Frontal cortex (tissue), 4 donors: ENCODE data around the gene EIF4B. TPM values are rescaled to one million over a fixed set of nuclear protein-coding genes. Genes with fewer than 3 reads are reported as not detected.
A peak's percentile ranks its signal among the peaks of the same experiment; 100 is the strongest.

Experiments used
- DNase-seq, 2 donors: peaks; one replicate each; pipeline ENCODE4 v3.0.0; 2012; ENCODE audit warnings: low spot score in 2 of 2
- FAIRE-seq: peaks from 2 replicates; lab custom pipeline; 2012; peaks lifted over from hg19 to GRCh38; lab: Jason Lieb, UNC
- total RNA-seq: library from RNA; depleted of rRNA; stranded (reverse); fragments of >200 nt; gene quantifications from one replicate; pipeline ENCODE4 v1.2.3, GENCODE V29; 2014
- donor health status: control.
- donor health status: control.
- donor health status: control.

Gene EIF4B
- total RNA-seq, 1 donor from 2014 or later = 1,330 TPM

DNA sequence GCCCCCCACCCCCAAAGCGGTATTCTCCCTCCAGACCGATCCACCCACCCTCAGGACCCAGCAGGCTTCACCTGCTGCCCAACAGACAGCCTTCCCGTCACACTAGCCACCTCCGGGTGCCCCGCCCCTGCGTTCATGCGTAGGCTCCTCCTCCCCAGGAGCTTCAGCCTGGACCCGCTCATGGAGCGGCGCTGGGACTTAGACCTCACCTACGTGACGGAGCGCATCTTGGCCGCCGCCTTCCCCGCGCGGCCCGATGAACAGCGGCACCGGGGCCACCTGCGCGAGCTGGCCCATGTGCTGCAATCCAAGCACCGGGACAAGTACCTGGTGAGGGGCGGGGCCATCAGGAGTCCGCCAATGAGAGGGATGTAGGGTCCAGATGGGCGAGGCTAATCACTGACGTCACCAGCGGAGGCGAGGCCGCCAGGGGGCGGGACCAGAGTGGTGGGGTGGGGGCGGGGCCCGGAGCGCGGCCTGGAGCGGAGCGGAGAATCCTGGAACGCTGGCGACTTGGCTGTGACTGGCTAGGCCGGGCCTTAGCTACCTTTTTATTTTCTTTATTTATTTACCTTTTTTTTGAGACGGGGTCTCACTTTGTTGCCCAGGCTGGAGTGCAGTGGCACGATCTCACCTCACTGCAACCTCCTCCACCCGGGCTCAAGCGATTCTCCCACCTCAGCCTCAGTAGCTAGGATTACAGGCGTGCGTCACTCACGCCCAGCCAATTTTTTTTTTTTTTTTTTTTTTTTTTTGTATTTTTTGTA, 48.0 kb downstream of the EIF4B start:
- no peak for FAIRE-seq

DNA sequence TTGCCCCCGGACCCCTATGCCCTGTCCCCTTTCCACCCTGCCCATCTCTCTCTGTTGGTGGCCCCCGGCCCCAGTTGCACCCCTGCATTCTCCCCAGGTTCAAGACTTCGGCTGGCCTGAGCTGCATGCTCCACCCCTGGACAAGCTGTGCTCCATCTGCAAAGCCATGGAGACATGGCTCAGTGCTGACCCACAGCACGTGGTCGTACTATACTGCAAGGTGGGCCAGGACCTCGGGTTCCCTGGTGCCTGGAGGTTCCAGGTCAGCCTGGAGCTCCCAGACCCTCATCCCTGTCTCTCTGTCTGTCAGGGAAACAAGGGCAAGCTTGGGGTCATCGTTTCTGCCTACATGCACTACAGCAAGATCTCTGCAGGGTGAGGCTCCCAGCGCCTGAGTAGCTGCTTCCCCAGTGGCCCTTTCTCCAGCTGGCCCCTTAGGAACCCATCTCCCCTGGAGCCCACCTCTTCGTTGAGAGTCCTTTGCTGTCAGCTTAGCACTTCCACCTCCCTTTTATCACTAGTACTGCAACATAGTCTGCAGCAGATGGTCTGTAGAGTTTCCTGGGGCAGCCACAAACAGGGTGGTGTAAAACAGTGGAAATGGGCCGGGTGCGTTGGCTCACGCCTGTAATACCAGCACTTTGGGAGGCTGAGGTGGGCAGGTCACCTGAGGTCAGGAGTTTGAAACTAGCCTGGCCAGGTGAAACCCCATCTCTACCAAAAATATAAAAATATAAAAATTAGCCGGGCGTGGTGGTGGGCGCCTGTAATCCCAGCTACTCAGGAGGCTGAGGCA, 49.4 kb downstream of the EIF4B start:
- DNase-seq (no peak), FAIRE-seq (no peak)

More for the DNA sequence above, 48.0 kb downstream of the EIF4B start:
- DNase-seq = peak; percentile 87 to 88

DNA sequence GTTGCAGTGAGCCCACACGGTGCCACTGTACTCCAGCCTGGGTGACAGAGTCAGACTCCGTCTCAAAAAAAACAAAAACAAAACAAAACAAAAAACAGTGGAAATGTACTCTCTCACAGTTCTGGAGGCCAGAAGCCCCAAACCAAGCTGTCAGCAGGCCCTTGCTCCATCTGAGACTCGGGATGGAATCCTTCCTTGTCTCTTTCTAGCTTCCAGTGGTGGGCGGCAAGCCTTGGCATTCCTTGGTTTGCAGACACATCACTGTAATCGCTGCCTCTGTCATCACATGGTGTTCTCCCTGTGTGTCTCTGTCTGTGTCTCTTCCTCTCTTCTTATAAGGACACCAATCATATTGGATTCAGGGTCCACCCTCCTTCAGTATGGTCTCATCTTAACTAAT, 50.0 kb downstream of the EIF4B start:
- DNase-seq (no peak), FAIRE-seq (no peak)

DNA sequence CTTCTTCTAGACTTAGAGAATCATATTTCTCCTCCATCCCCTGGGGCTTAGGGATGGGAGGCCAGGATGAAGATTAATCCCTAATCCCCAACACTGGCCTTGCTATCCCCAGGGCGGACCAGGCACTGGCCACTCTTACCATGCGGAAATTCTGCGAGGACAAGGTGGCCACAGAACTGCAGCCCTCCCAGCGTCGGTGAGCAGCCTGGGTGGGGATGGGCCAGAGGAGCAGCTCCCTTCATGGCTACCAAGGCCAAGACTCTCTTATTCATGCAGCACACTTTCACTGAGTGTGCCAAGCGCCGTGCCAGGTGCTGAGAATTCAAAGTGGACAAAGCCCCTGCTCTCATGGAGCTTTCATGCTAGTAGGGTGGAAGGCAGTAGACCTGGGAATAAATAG, 50.6 kb downstream of the EIF4B start:
- no peak for FAIRE-seq
- no peak for DNase-seq

DNA sequence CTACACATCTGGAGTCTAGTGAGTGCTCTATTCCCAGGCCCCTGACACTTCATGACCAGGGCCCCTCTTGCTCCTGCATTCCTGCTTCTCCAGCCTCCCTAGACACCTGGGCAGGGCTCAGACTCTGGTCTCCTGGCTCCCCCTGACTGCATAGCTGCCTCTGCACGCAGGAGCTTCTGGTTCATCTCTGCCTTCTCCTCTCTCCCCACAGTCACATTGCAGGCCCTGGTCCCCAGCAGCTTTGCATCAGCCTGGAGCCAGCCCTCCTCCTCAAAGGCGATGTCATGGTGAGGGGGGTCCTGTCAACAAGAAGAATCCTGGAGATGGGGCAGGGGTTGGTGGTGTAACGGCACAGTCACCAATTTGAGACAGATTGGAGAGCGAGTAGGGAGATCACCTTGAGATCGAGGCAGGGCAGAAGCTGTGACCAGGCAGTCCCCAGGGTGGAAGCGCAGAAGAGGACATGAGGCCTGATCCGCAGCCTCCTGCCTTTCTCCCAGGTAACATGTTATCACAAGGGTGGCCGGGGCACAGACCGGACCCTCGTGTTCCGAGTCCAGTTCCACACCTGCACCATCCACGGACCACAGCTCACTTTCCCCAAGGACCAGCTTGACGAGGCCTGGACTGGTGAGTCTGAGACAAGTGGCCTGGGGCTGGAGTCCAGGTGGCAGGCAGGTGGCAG, 51.7 kb downstream of the EIF4B start:
- DNase-seq = no peak
- no peak for FAIRE-seq

DNA sequence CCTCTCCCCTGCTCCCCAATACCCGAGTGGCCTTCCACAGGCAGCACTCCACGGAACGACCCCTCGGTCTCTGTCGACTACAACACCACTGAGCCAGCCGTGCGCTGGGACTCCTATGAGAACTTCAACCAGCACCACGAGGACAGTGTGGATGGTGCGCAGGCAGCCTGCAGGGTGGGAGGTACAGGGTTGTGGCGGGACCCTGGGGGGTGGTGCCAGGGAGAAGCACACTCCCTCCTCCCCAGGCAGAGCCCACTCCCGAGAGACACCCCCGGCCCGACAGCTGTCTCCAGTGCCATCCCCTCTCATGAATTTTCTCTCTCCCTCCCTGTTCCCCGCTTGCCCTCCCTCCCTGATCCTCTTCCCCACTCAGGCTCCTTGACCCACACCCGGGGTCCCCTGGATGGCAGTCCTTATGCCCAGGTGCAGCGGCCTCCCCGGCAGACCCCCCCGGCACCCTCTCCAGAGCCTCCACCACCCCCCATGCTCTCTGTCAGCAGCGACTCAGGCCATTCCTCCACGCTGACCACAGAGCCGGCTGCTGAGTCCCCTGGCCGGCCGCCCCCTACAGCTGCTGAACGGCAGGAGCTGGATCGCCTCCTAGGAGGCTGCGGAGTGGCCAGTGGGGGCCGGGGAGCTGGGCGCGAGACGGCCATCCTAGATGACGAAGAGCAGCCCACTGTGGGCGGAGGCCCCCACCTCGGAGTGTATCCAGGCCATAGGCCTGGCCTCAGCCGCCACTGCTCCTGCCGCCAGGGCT, 52.6 kb downstream of the EIF4B start:
- DNase-seq (no peak), FAIRE-seq (no peak)

DNA sequence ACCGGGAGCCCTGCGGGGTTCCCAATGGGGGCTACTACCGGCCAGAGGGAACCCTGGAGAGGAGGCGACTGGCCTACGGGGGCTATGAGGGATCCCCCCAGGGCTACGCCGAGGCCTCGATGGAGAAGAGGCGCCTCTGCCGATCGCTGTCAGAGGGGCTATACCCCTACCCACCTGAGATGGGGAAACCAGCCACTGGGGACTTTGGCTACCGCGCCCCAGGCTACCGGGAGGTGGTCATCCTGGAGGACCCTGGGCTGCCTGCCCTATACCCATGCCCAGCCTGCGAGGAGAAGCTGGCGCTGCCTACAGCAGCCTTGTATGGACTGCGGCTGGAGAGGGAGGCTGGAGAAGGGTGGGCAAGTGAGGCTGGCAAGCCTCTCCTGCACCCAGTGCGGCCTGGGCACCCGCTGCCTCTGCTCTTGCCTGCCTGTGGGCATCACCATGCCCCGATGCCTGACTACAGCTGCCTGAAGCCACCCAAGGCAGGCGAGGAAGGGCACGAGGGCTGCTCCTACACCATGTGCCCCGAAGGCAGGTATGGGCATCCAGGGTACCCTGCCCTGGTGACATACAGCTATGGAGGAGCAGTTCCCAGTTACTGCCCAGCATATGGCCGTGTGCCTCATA, 53.3 kb downstream of the EIF4B start:
- no peak for FAIRE-seq
- no peak for DNase-seq

DNA sequence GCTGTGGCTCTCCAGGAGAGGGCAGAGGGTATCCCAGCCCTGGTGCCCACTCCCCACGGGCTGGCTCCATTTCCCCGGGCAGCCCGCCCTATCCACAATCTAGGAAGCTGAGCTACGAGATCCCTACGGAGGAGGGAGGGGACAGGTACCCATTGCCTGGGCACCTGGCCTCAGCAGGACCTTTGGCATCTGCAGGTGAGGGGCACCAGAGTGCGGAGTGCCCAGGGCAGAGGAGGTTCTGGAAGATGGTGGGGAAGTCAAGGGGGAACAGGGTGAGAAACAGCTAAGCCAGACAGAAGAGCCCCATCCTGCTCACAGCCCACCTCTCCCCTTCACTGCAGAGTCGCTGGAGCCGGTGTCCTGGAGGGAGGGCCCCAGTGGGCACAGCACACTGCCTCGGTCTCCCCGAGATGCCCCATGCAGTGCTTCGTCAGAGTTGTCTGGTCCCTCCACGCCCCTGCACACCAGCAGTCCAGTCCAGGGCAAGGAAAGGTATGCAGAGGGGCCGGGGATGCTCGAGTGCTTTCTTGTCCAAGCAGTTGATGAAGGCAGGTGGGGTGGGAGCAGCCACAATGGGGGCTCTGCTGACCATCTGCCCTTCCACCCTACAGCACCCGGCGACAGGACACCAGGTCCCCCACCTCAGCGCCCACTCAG, 53.9 kb downstream of the EIF4B start:
- FAIRE-seq (no peak), DNase-seq (no peak)

DNA sequence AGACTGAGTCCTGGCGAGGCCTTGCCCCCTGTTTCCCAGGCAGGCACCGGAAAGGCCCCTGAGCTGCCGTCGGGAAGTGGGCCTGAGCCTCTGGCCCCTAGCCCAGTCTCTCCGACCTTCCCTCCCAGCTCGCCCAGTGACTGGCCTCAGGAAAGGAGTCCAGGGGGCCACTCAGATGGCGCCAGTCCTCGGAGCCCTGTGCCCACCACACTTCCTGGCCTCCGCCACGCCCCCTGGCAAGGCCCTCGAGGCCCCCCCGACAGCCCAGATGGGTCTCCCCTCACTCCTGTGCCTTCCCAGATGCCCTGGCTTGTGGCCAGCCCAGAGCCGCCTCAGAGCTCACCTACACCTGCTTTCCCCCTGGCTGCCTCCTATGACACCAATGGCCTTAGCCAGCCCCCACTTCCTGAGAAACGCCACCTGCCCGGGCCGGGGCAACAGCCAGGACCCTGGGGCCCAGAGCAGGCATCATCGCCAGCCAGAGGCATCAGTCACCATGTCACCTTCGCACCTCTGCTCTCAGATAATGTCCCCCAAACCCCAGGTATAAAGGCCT, 54.5 kb downstream of the EIF4B start:
- no peak for DNase-seq
- no peak for FAIRE-seq

DNA sequence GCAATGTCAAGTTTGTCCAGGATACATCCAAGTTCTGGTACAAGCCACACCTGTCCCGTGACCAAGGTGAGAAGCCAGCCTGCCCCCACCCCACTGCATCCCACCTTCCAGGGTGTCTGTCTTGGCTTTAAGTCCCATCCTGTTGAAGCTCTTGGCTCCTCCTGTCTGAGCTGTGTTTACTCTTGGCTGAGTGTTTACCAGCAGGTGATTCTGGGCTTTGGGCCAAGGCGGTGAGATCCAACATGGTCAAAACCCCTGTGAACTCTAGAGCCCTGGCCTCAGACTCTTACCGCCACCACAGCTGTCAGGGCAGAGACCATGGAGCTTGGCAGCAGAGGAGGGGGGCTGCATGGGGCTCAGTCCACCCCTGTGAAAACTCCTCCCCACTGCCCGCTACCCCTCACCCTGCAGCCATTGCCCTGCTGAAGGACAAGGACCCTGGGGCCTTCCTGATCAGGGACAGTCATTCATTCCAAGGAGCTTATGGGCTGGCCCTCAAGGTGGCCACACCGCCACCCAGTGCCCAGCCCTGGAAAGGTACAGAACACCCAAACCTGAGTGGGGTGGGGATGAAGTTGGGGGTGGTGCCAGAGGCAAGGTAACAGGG, 55.3 kb downstream of the EIF4B start:
- FAIRE-seq = no peak
- no peak for DNase-seq

DNA sequence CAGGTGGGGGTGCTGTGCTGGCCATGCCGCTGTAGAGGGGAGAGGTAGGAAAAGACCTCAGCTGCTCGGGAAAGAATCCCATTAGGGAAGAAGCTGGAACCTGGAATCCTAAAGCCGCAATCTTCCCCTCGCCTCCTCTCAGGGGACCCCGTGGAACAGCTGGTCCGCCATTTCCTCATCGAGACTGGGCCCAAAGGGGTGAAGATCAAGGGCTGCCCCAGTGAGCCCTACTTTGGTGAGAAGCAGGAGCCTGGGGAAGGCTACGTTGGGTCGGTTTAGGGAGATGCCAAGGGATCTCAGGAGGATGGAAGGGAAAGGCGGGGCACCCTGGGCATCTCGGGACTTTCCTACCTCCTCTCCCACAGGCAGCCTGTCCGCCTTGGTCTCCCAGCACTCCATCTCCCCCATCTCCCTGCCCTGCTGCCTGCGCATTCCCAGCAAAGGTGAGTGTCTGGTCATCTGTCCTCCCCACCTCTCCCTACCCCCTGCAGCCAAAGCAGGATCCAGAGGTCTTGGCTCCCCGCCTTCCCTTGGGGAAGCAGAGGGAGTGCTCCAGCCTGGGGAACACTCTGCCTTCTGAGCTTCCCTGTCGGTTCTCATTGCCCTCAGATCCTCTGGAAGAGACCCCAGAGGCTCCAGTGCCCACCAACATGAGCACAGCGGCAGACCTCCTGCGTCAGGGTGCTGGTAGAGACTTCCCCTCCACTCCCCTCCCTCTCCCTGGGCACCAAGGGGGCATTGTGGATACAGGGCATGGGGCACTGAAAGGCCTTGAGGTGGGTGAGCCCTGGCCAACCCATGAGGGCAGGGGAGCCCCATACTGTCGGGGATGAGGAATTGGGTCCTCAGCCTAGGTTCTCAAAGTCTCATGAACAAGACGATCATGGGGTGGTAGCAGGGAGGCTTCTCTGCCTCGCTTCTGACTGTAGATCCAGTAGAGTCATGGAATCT, 56.0 kb downstream of the EIF4B start:
- DNase-seq (no peak), FAIRE-seq (no peak)

DNA sequence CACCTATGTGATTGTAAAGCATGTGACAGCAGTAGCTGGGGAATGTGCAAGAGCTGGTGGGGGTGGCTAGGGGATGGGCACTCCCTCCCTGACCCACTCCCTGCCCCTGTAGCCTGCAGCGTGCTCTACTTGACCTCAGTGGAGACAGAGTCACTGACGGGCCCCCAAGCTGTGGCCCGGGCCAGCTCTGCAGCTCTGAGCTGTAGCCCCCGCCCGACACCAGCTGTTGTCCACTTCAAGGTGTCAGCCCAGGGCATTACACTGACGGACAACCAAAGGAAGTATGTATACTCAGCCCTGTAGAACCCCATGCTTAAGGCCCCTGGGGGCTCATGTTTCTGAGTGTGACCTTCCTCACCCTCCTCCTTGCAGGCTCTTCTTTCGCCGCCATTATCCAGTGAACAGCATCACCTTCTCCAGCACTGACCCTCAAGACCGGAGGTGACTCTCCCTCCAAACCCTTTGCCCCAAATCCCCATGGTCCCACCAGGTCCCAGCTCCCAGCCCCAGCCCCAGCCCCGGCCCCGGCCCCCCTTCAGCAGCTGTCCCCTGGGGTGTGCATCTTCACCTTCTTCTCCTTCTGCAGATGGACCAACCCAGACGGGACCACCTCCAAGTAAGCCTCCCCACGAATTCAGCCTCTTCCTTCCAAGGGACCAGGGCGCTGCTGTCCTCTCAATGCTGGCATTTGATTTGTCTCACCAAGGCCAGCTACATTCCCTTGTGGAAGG, 56.9 kb downstream of the EIF4B start:
- FAIRE-seq (no peak), DNase-seq (no peak)

DNA sequence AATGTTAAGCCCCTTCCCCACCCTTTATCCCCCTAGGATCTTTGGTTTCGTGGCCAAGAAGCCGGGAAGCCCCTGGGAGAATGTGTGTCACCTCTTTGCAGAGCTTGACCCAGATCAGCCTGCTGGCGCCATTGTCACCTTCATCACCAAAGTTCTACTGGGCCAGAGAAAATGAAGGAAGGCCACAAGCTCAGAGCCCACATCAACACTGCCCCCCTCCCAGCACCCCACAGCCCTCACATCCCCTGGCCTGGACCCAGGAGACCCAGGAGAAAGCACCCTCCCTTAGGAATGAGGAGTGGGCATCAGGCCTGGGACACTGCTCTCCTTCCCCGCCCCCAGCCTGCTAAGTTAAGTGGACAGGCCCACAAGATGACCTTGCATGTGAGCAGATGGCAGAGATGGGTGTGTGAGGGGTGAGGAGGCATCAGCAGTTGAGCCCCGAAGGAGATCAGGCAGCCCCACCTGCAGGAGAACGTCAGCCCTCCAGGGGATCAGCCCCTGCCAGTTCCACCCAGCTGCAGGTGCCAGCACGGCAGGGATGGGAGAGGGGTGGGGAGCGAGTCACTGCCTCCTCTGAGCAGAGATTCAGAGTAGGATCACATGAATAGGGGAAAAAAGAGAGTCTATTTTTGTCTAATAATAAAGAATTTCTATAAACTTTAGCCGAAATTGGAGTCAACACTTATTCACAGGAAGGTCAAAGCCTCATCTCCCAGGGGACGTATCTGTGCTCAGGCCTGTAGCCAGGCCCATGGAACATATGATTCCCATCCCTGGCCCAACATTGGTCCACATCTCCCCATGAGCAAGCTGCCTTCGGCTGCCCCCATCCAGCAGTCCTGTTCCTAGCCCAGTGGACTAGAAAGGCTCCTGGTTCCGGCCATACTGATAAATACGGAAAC, 57.7 kb downstream of the EIF4B start:
- FAIRE-seq = no peak
- no peak for DNase-seq

DNA sequence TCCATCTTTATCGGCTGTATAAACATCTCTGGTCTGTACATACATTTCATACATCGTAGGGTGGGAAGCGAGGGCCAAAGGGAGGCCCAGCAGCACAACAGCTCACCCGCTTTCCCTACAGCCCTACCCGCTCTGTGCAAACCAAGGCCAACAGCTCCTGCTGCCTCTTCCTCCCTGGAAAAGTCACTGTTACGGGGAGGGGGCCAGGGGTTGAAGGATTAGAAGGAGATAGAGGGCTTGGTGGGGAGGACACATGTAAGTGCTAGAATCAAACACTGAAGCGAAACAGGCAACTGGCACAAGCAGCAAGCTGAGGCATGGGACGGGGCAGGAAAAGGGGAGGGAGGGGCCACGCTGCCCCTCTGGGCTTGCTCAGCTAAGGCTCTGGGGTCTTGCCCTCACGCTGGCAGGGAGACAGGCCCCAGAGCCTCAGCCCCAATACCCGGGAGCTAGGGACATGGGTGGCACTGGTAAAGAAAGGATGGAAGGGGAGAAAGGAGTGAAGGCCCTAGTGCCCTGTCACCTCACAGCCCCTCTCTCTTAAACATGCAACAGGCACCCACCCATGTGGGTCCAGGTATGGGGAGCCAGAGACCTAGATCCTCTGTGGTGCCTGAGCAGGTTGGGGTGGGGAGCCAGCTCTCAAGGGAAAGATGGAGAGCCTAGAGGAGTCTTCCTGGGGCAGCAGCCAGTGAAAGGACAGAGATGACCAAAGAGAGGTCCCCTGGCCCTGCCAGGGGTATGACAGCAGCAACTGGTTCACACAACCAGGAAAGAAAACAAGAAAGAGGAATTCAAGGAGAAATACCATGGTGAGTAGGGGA, 58.6 kb downstream of the EIF4B start:
- FAIRE-seq = no peak
- DNase-seq = no peak

DNA sequence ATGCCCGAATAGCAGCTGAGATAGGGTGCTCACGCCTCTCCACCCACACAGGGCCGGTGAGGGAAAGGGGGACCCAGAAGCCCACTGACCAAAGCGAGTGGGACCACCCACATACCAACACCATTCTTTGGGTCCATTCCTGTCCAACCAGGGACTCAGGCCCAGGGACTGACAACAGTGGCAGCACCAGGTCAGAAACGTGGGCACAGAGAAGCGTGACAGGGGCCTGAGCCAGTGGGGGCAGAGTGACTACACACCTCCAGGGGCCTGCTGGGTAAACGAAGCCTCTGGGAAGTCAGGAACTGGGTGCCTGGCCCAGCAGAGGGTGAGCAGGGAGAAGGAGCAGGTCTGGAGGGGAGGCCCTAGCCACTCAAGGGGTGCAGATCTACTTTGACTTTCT, 59.2 kb downstream of the EIF4B start:
- FAIRE-seq = no peak

More for the DNA sequence above, 59.2 kb downstream of the EIF4B start:
- DNase-seq = no peak
